Measurements from ENCODE around the gene ABLIM1. TPM values are rescaled to one million over a fixed set of nuclear protein-coding genes. Genes with fewer than 3 reads are reported as not detected.

ABLIM1 gene
- total and polyA plus RNA-seq, 3 donors from 2014 or later, result 90.0 to 137 (median 128) TPM

- intact Hi-C loops (cut with DNase I; ENCODE audit: low total_unique reads), result no loop called here
- no peaks in the 10 kb centered on the region for H3K9me3 ChIP-seq
- TF ChIP-seq POLR2A (IDR thresholded peaks at IDR 0.05), result no peak
- TF ChIP-seq, protein P1, sequence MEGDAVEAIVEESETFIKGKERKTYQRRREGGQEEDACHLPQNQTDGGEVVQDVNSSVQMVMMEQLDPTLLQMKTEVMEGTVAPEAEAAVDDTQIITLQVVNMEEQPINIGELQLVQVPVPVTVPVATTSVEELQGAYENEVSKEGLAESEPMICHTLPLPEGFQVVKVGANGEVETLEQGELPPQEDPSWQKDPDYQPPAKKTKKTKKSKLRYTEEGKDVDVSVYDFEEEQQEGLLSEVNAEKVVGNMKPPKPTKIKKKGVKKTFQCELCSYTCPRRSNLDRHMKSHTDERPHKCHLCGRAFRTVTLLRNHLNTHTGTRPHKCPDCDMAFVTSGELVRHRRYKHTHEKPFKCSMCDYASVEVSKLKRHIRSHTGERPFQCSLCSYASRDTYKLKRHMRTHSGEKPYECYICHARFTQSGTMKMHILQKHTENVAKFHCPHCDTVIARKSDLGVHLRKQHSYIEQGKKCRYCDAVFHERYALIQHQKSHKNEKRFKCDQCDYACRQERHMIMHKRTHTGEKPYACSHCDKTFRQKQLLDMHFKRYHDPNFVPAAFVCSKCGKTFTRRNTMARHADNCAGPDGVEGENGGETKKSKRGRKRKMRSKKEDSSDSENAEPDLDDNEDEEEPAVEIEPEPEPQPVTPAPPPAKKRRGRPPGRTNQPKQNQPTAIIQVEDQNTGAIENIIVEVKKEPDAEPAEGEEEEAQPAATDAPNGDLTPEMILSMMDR (IDR thresholded peaks at IDR 0.05), result no peak
- no peak overlapping the region for H3K4me3 ChIP-seq
- DNase-seq, result no peak
- WGBS, 2 donors, result 69 to 72% methylated on average over 5 of the region's 5 CpGs
- no peaks in the 10 kb centered on the region for H3K36me3 ChIP-seq (ENCODE audit: low read depth, missing control alignments)
- H3K27me3 ChIP-seq, result no peaks in the 10 kb centered on the region
- H3K4me1 ChIP-seq, result no peaks in the 10 kb centered on the region
- H3K27ac ChIP-seq, result no peak overlapping the region
Measured at GRCh38 chr10:114389426-114389825, 268.6 kb downstream of the ABLIM1 start.

DNA sequence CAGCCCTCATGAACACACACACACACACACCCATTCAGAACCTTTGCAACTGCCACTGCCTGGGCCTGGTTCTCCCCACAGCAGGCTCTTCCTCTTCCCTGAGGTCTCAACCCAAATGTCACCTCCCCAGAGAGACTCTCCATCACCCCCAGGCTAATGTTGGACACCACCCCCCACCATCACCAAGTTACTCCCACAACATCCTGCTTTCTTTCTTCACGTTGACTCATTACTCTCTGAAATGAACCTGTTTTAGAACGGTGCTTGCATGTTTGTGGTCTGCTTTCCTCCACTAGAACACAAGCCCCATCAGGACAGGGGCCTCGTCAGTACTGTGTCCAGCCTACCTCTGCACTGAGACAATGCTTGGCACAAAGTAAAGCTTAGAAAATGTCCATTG lies 269.8 kb downstream of the ABLIM1 start:
- no peaks in the 10 kb centered on the region for H3K36me3 ChIP-seq (ENCODE audit: low read depth, missing control alignments)
- 74% methylated on average over 3 of the region's 3 CpGs for WGBS, 2 donors
- H3K4me1 ChIP-seq, result no peaks in the 10 kb centered on the region
- H3K4me3 ChIP-seq, result no peak overlapping the region
- no peak for TF ChIP-seq POLR2A (IDR thresholded peaks at IDR 0.05)
- TF ChIP-seq, protein P1 (IDR thresholded peaks at IDR 0.05), result no peak
- intact Hi-C loops (cut with DNase I; ENCODE audit: low total_unique reads), result no loop called here
- no peaks in the 10 kb centered on the region for H3K9me3 ChIP-seq
- no peaks in the 10 kb centered on the region for H3K27me3 ChIP-seq
- no peak overlapping the region for H3K27ac ChIP-seq
- no peak for DNase-seq

- no peak for DNase-seq
- H3K9me3 ChIP-seq, result no peaks in the 10 kb centered on the region
- TF ChIP-seq, protein P1 (IDR thresholded peaks at IDR 0.05), result no peak
- TF ChIP-seq POLR2A (IDR thresholded peaks at IDR 0.05), result no peak
- intact Hi-C loops (cut with DNase I; ENCODE audit: low total_unique reads), result no loop called here
- no peaks in the 10 kb centered on the region for H3K4me1 ChIP-seq
- no peak overlapping the region for H3K27ac ChIP-seq
- no peaks in the 10 kb centered on the region for H3K36me3 ChIP-seq (ENCODE audit: low read depth, missing control alignments)
- H3K4me3 ChIP-seq, result no peak overlapping the region
- WGBS, 2 donors, result 83 to 87% methylated on average over 4 of the region's 4 CpGs
- H3K27me3 ChIP-seq, result no peaks in the 10 kb centered on the region
Measured at GRCh38 chr10:114387784-114388183, 270.3 kb downstream of the ABLIM1 start.

DNA sequence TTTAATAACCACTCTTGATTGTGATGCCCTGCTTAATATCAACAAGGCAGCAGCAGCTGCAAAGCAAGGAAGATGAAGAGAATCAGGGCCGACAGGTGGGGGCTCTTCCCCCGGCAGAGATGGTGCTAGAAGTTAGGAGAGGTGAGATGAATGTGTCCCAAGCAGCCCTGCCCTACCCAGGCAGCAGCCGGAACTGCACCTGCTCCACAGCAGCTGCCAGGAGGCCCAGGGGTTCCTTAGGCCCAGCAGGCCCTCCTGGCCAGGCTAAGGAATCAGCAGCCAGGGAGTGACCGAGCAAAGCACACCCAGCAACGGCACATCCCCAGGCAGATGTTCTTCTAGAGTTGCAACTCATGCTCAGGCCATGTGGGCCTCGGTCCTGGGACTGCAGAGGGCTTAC lies 271.6 kb downstream of the ABLIM1 start:
- Histone ChIP-seq H3K36me3 (ENCODE audit: low read depth, missing control alignments) (no peaks in the 10 kb centered on the region), H3K27me3 (no peaks in the 10 kb centered on the region), H3K4me3 (no peak overlapping the region), H3K9me3 (no peaks in the 10 kb centered on the region), H3K27ac (no peak overlapping the region), H3K4me1 (no peaks in the 10 kb centered on the region)
- intact Hi-C loops (cut with DNase I; ENCODE audit: low total_unique reads), result no loop called here
- no peak for DNase-seq
- TF ChIP-seq, protein P1 (IDR thresholded peaks at IDR 0.05), result no peak
- TF ChIP-seq POLR2A (IDR thresholded peaks at IDR 0.05), result no peak
- WGBS, 2 donors, result 90 to 92% methylated on average over 3 to 6 of the region's 6 CpGs

DNA sequence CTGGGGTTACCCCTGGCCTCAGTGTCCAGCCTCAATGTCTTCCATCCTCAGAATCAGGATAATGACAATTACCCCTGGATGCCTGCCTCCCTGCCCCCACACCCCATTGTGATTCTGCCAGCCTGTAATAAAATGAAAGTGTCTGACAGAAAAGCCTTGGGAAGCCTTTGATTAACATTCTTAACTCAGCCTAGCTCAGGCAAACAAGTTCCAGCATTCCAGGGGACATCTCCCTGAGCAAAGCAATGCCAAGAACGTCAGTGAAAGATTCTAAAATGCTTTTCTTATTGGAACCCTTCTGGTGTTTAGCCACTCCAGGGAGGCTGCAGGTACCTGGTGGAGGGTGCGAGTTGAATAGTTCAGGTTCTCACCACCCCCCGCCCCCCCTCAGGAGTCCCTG lies 272.5 kb downstream of the ABLIM1 start:
- Histone ChIP-seq H3K27me3 (no peaks in the 10 kb centered on the region), H3K4me1 (no peaks in the 10 kb centered on the region), H3K9me3 (no peaks in the 10 kb centered on the region), H3K27ac (no peak overlapping the region), H3K36me3 (ENCODE audit: low read depth, missing control alignments) (no peaks in the 10 kb centered on the region), H3K4me3 (no peak overlapping the region)
- WGBS, 2 donors, result 63 to 67% methylated on average over 3 of the region's 3 CpGs
- intact Hi-C loops (cut with DNase I; ENCODE audit: low total_unique reads), result no loop called here
- DNase-seq, result no peak
- no peak for TF ChIP-seq POLR2A (IDR thresholded peaks at IDR 0.05)

Data from testis (tissue), 3 donors.